ENCODE measurements around the gene C5orf63.
"Not testable (repeated sequence)": the region's sequence is repeated elsewhere in the genome, so short reads cannot be mapped to it uniquely, and the experiment has no call there.

Gene C5orf63

DNA sequence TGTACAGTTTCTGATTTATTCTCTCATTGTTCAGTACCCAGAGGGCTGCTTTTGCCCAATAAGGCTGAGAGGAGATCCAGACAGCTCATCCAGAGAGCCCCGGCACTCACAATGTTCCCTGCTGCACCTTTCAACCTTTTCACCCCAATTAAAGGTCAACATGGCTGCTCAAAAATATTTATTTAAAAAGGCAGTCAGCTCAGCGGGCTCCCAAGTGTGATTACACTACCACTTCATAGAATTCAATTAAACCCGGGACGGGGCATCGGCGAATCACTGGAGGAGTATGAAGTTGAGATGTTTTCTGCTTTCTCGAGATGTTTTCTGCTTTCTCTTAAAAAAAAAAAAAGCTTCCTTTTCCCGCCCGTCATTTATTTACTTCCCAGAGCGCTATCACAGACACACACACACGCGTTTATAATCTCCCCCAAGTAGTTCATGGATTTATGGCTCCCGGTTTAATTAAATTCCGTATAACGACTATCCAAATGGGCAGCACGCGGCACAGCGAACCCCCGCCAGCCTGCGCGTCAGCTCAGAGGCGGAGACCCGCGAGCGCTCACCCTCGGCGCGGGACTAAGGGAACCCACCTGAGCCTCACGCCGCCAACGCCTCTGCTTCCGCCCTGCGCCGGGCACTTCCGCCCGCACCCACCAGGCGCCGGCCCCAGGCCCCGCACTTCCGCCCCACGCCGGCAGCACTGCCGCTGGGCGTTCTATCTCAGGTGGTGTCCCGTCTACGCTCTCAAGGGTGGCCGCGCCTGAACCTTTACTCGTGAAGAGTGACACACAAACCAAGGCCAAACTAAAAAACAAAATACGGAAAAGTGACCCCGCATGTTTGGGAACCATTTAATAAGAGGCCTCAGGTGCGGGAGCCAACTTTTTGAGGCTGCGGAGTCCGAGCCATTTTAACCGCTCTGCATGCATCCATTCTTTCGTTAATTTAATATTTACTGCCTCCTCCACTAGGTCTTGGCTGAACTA is at the start of gene C5orf63:
Gene C5orf63 (minus strand): TSS at position 642 of the 986 bp plus-strand sequence. CDS start 14,507 bp downstream, outside the sequence.
- DNase-seq, result no peak

DNA sequence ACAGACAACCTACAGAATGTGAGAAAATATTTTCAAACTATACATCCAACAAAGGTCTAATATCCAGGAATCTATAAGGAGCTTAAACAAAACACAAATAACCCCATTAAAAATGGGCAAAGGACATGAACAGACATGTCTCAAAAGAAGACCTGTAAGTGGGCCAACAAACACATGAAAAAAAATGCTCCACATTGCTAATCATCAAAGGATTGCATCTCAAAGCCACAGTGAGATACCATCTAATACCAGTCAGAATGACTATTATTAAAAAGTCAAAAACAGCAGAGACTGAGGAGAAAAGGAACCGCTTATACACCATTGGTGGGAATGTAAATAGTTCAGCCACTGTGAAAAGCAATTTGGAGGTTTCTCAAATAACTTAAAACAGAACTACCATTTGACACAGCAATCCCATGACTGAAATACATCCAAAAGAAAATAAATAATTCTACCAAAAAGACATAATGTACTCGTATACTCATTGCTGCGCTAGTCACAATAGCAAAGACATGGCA is 39.1 kb upstream of the C5orf63 start:
- no peak for DNase-seq

DNA sequence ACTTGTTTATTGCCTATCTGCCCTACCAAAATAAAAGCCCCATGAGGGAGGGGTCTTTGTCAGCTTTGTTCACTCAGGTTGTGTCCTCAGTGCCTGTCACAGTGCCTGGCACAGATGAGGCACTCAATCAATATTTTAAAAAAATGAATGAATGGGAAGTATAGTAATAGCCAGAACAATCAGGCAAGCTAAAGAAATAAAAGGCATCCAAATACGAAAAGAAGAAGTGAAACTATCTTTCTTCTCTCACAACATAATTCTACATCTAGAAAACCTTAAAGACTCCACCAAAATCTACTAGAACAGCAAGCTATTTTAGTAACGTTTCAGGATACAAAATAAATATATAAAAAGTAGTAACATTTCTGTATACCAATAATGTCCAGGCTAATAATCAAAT is 37.8 kb upstream of the C5orf63 start:
- no peak for DNase-seq

DNA sequence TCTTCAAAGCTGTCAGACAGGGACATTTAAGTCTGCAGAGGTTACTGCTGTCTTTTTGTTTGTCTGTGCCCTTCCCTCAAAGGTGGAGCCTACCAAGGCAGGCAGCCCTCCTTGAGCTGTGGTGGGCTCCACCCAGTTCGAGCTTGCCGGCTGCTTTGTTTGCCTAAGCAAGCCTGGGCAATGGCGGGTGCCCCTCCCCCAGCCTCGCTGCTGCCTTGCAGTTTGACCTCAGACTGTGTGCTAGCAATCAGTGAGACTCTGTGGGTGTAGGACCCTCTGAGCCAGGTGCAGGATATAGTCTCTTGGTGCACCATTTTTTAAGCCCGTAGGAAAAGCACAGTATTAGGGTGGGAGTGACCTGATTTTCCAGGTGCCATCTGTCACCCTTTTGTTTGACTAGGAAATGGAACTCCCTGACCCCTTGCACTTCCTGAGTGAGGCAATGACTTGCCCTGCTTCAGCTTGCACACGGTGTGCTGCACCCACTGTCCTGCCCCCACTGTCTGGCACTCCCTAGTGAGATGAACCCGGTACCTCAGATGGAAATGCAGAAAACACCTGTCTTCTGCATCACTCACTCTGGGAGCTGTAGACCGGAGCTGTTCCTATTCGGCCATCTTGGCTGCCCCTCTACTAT is 35.4 kb upstream of the C5orf63 start:
- DNase-seq, result not testable (repeated sequence)

DNA sequence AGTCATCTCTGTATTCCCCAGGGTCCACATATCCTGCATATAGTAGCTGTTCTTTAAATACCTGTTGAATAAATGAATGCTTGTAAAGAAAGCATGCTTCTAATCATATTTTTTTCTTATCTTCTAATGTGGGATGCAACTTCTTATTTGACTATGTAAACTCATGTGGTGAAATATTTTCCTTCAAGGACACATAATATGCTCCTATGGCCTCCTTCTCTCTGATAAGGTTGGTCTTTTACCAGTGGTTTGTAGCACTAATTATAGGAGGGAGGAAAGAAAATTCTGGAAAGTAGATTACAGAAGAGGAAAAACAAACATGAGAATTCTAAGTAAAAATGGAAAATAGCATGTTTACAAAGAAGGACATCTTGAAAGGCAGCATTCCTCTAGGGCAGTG is 28.6 kb upstream of the C5orf63 start:
- DNase-seq, result no peak

DNA sequence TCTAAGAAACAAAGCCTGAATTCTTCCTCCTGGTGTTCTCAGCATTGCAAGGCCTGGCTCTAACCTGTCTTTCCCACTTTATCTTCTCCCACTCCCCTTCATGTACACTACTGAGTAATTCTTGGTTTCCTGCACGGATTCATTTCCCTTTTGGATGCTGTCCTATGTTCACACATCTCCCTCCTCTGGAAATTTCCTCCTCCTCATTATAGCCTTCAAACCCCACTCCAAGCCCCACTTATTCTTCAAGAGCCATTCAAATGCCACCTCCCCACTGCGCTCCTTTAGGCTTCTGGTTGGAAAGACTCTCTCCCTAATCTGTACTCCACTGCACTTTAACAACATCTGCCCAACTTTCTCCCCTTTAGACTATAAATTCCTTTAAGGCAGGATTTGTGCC is 28.2 kb upstream of the C5orf63 start:
- DNase-seq, result no peak

DNA sequence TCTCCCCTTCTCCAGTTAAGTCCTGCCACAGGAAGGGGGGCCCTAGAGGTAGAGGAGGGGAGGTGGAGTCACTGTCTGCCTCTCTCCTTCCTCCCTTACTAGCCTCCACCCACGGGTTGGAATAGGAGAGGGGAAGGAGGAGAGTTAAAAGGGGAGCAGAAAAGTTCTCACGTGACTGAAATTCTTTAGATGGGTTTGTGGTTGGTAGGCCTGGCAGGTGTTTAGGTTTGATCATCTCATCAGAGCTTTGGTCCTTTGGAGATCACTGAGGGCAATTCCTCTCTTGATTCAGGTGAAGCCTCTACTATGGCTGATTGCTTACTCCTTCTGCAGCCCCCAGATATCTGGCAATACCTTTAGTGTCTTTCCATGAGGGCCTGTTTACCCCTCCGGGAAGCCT is 24.9 kb upstream of the C5orf63 start:
- DNase-seq, result no peak

DNA sequence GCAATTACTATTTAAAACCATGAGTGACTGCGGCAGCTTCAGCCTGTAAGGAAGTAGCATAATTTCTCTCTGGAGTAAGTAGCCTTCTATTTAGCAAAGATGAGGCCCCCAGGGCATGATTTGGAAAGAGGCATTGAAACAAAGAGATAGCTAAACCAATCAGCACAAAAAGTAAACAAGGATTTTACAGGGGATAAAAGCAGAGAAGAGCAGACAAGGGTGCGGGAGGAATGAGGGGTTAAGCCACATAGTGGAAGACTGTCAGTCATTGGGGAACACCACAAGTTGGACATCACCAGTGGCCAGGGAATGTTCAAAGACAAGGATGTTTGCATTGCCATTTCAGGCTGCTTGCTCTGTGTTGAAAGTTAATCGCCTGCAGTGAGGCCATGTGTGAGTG is 24.0 kb upstream of the C5orf63 start:
- DNase-seq, result no peak

DNA sequence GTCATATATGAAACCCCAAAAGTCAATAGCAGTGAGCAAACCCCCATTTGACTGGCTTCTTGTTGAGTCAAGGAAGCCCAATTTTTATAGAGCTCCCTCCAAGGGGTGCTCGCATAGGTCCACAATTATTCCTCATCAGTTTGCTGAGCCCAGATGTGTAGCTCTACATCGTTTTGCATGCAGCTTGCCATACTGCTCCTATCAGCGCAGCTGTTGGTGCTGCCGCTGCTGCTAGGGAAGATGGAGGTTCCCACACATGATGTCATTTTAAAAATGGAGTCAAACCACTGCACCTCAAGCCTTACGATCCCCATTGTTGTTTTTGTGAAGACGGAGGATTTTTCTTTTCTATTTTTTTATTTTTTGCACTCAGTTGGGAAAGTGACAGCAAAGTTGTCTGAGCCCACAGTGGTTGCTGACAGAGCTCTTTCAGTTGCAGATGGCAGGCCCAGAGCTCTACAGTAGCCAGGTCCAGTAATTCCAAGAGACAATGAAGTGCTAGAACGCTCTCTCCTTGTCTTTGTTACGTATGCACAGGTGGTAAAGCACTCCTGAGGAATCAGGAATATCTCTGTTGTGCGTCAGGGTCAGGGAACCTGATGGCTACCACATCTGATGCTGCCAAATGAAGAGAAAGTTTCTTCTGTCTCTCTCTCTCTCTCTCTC is 23.2 kb upstream of the C5orf63 start:
- DNase-seq, result no peak

DNA sequence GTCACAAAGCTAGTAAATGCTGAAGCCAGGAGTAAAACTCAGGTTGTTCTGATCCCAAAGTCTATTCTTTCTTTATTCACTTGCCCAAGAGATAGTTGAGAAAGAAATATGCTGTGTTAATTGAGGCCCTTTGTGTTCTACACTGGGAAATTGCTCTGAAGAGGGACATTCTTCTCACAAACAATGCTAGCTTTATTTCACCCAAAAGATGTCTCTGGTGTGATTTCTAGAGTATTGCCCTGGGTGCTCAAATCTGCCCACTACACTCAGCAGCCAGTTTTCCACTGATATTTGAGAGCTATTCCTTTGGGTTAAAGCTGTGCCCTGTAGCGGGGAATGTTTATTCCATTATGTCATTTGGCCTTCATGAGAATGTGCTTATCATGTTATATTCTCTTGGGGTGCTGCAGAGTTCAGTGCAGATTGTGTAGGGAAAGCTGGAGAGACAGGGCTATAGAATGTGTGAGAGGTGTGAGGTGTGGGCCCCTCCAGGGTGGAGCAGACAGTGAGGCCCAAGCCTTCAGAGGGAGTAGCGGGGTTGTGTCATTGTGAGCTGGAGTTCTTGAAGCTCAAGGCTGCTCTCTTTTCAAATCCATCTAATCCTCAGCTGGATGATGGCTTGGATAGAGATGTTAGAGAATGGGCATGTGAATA is 21.0 kb upstream of the C5orf63 start:
- DNase-seq, result no peak

DNA sequence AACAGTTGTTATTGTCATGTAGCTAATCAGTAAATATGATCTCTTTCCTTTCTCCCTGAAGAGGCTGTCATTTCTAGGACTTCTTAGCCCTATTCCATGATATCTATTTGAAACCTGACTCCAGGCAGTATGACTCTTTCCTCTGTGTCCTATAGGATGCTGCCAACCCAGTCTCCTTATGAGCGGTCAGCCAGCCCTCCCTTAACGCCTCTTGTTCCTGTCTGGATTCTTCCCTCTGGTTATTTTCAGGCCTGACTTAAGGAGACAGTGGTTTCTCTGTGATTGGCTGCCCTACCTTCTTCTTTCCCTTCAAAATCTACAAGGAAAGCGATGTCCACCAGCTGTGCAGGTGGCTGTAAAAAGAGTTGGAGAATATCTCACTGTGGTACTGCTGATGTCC is 19.4 kb upstream of the C5orf63 start:
- peak; percentile 13 for DNase-seq

DNA sequence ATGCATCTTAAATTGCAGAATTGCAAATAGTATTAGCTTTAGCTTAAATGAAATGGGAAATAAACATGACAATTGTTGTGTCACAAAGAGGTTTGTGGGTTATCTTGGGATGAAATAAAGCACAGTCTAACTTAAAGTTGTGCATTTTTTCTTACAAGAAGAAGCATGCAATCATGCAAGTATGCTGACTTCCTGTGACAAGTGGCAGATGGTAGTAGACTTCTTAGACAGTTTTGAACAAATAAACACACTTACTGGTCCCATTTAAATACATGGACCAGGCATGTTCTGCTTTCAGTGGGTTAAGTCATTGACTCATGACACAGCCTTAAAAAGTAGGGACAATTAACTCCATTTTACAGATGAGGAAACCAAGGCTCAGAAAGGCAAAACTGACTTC is 15.9 kb upstream of the C5orf63 start:
- no peak for DNase-seq

DNA sequence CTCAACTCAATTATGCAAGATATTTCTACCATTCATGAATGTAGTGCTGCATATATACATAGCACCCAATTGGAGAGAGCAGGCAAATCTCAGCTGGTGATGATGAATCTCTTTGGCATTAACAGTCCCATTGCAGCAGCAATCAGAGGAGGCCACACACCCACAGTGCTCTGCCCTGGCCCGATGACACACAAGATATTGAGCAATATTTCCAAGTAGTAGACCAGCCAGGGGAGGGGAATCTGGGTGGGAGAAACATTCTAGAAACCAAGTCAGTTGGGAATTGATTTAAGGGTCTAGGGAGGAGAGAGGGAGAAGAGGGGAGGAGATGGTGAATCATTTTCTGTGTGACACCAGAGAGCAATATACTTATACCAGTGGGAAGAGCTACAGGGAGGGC is 14.9 kb upstream of the C5orf63 start:
- DNase-seq, result peak; percentile 87

DNA sequence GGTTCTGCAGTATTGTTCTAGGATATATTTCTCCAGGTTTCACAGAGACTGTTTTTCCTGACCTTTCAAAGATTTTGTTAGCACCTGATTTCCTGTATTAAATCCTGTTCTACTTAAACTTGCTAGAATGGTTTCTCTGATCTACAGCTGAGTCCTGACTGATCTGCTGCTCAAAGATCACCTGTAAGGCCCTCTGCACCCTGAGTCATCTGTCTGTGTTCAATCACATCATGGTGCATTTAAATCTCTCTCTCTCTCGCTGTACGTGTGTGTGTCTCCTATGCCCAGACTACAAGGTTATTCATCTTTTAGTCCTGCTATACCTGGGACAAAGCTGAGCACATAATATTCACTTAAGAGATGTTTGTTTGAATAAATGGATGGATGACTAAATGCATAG is 13.3 kb upstream of the C5orf63 start:
- DNase-seq, result no peak

DNA sequence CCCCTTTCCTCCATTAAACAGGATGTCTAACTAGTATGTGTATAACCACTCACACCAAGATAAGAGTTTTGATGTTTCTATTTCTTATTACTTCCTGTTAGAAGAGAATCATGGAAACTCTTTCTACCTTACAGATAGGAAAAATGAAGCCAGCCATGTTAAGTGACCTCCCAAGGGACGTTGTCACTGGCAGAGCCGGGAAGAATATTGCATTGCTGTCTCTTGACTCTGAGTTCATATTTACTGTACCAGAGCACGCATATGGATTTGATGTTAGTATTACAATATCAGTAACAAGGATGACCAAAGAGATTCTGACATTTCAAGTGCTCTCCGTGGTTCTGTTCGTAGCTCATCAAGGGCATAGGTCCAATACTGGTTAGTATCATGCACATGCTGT is 12.5 kb upstream of the C5orf63 start:
- DNase-seq, result no peak

DNA sequence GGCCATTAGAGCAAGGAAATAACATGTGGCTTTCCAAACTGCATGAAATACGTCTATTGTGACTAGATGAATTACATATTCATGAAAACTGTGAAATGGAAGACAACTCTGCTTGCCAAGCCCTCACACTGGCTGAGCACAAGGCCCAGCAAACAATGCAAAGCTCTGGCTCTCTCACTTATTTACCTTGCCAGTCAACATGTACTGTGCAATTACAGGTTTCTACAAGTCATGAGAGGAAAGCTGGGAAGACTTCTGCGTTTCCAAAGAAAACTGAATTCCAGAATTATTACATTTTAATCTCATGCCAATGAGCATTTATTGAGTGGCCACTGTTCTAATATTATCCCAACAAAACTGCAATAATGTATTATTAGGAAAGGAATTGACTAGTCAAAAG is 12.1 kb upstream of the C5orf63 start:
- DNase-seq, result no peak

DNA sequence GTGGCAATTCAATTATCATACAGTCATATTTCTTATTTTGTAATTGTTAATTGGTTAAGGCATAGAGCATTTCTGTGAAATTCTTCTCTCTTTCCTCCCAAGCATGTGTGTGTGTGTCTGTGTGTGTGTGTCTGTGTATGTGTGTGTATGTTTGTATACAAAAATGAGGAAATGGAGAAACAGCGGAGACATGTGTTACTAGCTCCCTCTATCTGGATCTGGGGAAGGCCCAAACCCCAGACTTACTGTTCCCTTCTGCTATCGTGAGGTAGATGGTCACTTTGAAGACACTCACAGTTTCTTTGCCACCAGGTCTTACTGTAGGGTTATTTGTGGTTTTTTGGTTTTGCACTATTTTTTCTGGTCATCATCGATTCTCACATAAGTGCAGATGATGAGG is 11.4 kb upstream of the C5orf63 start:
- no peak for DNase-seq

DNA sequence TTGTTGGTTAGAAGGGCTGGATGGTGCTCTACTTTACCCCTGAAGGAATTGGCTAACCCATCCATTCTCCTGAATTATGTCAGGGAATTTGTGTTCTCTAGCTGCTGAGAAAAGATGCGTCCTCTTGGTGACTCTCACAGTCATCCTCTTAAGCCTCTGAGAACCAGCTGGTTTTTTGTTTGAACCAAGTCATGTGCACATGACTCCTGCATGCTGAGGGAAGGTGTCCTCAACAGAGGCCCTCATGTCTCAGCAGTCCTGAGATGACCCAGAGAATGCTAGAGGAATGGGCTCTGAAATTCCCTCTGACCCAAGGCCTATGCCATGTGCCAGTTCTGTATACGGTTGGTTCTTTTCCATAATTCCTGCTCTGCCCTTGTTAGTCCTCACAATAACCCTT is 10.4 kb upstream of the C5orf63 start:
- no peak for DNase-seq

DNA sequence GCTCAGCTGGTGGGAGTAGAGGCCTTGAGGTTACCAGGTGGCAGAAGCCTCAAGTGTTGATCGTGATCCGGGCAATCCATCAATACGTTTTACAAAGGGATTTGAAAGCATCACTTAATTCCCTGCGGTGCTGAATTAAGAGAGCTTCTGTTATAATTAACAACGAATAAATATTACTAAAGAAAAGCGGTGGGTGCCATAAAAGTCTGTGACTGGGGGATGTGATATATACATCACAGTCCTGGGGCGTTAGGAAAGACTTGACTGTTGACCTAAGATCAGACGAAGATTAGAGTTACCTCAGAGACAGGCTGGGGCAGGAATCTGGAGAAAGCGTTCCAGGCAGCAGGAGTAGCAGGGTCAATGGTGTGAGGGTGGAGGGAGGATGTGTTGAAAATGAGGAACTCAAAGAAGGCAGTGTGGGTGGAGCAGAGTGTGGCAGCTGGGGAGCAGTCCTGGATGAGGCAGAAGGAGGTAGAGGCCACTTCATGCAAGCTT is 6.7 kb upstream of the C5orf63 start:
- no peak for DNase-seq

DNA sequence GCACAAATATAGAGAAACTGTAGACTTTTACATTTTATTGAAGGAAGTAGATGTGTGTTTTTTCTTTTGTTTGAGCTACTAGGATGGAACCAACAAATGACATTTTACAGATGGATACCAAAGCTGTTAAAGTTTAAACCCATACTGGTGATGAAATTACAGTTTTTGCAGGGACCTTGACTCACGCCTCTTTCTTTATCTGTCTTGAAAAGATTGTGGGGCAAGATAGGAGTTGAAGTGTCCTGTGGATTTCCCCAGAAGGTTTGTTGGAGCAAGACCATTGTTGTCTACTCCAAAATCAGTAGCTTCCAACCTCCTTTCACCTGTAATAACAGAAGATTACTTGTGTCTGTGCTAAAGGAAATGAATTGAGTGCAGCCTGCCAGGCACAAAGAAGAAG is 4.1 kb upstream of the C5orf63 start:
- no peak for DNase-seq

DNA sequence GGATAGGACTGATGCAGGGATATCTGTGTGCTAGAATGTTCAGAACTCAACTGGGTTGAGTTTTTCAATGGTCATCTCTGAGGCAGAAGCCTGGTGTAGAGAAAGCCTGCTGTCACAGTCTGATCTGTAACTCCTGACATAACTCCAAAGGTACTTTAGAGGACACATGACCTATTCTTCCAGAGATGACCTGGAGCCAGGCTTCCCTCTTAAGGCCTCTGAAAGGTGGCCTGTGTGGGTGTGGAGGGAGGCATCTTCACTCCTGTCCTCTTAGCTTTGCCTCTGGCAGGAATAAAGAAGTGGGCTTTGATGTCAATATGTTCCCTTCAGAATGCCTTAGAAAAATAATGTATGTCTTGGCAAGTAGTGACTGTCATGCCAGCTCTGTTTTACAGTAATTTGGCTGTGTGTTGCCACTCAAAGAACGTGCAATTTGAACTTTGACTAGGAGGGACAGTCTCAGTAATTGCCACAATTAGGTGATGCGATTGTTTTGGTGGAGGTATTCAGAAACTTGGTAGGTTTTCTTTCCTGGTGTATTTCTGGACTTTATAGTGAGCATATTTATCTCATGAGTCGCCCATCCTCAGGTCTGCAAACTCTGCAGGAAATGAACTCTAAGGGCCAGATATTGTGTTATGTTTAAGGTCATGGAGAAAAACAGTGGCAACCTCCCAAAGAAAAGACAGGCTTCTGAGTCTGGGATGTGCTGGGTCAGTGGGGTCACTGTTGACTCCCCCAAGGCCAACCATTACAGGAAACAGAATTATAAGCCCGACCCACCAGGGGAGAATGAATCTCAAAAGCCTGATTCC is 3.2 kb upstream of the C5orf63 start:
- peak; percentile 32 for DNase-seq

DNA sequence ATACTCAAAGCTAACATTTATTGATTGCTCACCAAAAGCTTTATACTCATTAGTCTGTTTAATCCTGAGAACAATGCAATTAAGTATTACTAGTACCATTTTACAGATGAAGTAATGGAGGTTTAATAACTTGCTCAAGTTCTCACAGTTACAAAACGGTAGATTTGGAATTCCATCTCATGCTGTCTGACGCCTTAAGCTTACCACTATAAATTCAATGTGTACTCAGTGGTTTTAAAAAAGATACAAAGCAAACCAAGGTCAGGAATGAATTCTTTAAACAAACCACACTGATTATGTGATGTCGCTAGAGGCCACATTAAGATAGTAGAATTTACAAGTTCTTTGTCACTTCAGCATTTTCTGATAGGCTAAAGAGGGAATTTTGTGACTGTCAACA is 1.2 kb upstream of the C5orf63 start:
- no peak for DNase-seq
